NCI-H2081 (cell line): Measurements from ENCODE around the gene KLRC4.
A peak's percentile ranks its signal among the peaks of the same experiment; 100 is the strongest.
"Not testable (repeated sequence)": the region's sequence is repeated elsewhere in the genome, so short reads cannot be mapped to it uniquely, and the experiment has no call there.

Experiments used
- DNase-seq, 2 experiments: peaks; one replicate each; lab custom pipeline; 2025; lab: John Stamatoyannopoulos, UW

Gene KLRC4

DNA sequence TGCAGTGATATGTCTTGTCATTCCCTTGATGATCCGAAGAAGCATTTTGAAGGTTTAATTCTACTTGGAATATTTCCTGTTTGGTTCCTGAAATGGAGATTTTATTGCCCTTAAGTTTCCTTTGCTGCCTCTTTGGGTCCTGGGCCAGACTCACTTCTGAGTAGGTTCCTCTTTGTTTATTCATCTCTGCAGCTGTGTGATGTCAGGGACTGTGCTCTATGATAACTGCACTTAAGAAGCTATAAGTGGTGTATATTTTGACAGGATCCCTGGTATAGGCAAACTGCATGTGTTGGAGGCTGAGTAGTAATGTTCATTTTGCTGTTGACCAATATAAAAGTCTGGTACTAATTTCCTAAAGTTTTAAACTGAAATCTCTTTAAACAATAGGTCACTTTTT lies at the start of gene KLRC4:
Gene KLRC4 (minus strand): TSS at position 366 of the 400 bp plus-strand sequence. CDS start 182 bp downstream, at position 184.
- DNase-seq, result no peak

DNA sequence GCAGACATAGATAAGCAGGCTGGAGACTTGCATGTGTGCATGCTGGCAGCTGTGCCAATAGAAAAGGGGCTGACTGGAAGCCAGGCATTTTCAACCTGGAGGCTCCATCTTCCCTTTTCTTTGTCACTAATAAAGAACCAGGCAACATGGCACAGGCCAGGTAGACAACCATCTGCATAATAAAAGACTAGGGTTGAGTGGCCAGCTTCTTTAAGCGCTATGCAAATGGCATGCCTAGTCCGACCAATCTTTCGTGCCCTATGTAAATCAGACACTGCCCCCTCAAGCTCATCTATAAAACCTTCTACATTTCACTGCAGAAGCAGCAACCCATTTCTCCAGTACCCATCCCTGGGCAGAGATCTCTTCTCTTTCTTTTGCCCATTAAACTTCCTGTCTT lies 48.2 kb upstream of the KLRC4 start:
- DNase-seq, result no peak

DNA sequence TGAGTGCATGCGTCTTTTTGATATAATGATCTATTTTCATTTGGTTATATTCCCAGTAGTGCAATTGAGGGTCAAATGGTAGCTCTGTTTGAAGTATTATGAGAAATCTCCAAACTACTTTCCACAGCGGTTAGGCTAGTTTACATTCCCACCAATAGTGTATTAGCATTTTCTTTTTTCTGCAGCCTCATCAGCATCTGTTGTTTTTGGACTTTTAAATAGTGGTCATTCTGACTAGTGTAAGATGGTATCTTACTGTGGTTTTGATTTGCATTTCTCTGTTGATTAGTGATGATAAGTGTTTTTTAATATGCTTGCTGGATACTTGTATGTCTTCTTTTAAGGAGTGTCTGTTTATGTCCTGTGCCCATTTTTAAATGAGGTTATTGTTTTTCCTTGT lies 47.3 kb upstream of the KLRC4 start:
- DNase-seq, result no peak

DNA sequence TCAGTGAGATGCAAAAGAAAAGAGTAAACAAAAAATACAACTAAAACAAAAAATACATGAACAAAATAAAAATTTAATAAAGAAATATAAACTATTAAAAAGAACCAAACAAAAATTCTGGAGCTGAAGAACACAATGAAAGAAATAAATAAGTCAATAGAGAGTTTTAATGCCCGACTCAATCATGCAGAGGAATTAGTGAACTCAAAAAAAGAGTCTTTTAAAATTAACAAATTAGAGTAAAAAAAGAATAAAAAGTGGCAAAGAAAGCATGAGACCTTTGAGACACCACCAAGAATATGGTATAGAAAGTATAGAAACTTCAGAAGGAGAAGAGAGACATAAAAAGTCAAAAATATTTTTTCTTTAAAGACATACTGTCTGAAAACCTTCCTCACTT lies 46.2 kb upstream of the KLRC4 start:
- no peak for DNase-seq

DNA sequence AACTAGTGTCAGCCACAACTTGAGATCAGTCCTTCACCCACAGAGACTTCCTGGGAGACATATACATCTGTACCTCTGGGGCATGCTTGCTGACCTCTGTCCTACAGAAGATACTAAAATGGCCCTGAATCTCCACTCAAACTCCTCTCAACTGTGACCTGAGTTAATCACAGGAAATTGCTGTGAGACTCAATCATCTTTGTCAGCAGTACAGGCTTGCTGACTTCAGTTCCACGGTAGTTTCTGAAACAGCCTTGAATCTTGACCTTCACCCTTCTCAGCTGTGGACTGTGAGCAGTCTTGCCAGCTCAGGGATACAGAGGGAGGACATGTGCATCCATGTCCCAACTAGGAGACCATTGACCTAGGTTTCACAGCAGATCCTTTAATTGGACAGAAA lies 45.0 kb upstream of the KLRC4 start:
- DNase-seq, result no peak

DNA sequence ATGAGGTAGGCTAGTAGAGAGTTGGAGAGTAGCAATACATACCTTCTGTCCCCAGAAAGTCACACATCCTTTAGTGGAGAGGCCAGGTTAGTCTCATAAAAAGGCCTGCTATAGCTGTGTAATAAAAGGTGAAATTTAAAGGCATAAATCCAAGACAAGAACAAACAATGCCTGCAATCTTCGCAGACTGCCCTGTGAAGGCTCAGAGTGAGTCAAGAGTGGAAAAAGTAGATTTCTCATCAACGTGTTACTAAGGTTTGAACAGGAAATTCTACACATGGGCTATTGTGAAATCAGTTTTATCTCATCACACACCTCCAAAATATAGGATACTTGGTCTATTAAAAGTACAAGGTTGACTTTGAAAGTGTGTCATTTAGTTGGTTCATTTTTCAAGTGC lies 43.6 kb upstream of the KLRC4 start, which contains the start of gene KLRC1:
Gene KLRC1 (minus strand): TSS at position 222 of the 400 bp plus-strand sequence. CDS start 2,221 bp downstream, outside the sequence.
- DNase-seq, result no peak

DNA sequence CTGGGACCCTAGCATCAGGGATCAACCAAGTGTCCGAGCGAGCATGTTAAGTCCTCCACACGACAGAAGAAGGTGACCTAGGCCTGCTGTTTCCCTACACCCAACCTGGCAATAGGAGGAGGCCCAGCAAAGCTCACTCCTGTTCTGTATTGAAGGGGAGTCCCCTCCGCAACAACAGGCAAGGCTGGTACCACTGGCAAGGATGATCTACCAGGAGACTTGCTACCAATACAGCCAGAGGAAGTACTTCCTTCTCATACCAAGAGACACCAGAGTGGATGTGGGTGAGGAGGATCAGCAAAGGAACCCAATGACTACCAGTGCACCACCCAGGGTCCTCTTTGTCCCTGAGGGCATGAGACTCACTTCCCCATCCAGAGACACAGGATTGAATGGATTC lies 38.7 kb upstream of the KLRC4 start:
- no peak for DNase-seq

DNA sequence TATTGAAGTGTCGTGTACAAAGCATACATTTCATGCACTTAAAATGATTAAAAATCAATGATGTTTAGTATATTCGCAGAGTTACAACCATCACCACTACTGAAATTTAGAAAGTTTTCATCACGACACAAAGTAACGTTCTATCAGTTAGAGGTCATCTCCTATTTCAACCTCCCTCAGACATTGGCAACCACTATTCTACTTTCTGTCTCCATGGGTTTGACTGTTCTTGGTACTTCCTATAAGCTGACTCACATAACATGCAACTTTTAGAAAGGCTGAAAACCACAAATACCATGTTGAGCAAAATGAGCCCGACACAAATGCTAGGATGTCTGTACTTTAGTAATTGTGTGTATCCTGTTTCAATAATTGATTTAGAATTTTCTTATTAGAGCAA lies 36.5 kb upstream of the KLRC4 start:
- DNase-seq, result not testable (repeated sequence)

DNA sequence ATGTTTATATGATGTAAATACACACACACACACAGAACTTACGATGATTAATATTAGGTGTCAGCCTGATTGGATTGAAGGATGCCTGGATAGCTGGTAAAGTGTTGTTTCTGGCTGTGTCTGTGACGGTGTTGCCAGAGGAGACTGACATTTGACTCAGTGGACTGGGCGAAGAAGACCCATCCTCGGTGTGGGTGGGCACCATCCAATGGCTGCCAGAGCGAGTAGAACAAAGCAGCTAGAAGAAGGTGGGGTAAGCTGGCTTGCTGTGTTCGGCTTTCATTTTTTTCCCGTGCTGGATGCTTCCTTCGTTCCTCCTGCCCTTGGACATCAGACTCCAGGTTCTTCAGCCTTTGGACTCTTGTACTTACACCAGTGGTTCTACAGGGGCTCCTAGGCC lies 31.6 kb upstream of the KLRC4 start:
- not testable (repeated sequence) for DNase-seq

- peak in 1 of 2 experiments; percentile 21 for DNase-seq
These were observed 30.2 kb upstream of the KLRC4 start for GRCh38 chr12:10439608-10440274.

DNA sequence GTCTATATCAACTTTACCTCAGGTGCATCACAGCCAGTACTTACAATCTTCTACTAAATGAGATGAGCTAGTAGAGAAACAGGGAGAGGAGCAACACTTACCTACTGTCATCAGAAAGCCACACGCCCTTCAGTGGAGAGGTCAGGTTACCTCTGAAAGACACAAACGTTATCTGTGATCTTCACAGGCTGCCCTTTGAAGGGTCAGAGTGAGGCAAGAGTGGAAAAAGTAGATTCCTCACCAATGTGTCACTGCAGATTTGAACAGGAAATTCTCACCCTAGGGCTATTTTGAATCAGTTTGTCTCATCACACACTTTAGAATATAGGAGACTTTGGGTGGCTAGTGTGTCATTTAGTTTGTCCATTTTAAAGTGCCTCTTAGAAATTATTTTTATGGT lies 28.0 kb upstream of the KLRC4 start:
- DNase-seq, result not testable (repeated sequence)

DNA sequence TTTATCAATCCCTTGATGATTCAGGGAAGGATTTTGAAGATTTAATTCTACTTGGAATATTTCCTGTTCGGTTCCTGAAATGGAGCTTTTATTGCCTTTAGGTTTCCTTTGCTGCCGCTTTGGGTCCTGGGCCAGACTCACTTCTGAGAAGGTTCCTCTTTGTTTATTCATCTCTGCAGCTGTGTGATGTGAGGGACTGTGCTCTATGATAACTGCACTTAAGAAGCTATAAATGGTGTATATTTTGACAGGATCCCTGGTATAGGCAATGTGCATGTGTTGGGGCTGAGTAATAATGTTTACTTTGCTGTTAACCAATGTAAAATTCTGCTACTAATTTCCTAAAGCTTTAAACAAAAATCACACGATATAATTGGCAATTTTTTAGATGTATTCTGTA lies 26.3 kb upstream of the KLRC4 start, which contains the start of gene KLRC2:
Gene KLRC2 (minus strand): TSS at position 195 of the 400 bp plus-strand sequence. CDS start 24 bp downstream, at position 171.
- DNase-seq, result peak in 1 of 2 experiments; percentile 21

DNA sequence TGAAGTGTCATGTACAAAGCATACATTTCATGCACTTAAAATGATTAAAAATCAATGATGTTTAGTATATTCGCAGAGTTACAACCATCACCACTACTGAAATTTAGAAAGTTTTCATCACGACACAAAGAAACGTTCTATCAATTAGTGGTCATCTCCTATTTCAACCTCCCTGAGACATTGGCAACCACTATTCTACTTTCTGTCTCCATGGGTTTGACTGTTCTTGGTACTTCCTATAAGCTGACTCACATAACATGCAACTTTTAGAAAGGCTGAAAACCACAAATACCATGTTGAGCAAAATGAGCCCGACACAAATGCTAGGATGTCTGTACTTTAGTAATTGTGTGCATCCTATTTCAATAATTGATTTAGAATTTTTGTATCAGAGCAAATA lies 21.1 kb upstream of the KLRC4 start:
- not testable (repeated sequence) for DNase-seq

DNA sequence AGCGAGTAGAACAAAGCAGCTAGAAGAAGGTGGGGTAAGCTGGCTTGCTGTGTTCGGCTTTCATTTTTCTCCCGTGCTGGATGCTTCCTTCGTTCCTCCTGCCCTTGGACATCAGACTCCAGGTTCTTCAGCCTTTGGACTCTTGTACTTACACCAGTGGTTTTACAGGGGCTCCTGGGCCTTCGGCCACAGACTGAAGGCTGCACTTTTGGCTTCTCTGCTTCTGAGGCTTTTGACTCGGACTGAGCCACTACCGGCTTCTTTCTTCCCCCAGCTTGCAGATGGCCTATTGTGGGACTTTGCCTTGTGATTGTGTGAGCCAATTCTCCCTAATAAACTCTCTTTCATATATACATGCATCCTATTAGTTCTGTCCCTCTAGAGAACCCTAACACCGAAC lies 16.4 kb upstream of the KLRC4 start:
- not testable (repeated sequence) for DNase-seq

GRCh38 chr12:10424260-10424899 lies 14.8 kb upstream of the KLRC4 start:
- DNase-seq, result not testable (repeated sequence)

DNA sequence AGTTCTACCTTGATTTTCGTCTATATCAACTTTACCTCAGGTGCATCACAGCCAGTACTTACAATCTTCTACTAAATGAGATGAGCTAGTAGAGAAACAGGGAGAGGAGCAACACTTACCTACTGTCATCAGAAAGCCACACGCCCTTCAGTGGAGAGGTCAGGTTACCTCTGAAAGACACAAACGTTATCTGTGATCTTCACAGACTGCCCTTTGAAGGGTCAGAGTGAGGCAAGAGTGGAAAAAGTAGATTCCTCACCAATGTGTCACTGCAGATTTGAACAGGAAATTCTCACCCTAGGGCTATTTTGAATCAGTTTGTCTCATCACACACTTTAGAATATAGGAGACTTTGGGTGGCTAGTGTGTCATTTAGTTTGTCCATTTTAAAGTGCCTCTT lies 12.6 kb upstream of the KLRC4 start:
- DNase-seq, result not testable (repeated sequence)

GRCh38 chr12:10420334-10420733 lies 10.8 kb upstream of the KLRC4 start, which contains the start of gene KLRC3:
KLRC3 (minus strand) TSS chr12:10420595; CDS start chr12:10420550, 45 bp downstream.
- DNase-seq, result peak in 1 of 2 experiments; percentile 33

GRCh38 chr12:10408842-10409241 lies 715 bp downstream of the KLRC4 start:
- no peak for DNase-seq

- no peak for DNase-seq
These were observed 2.8 kb downstream of the KLRC4 start for GRCh38 chr12:10406725-10407124.

DNA sequence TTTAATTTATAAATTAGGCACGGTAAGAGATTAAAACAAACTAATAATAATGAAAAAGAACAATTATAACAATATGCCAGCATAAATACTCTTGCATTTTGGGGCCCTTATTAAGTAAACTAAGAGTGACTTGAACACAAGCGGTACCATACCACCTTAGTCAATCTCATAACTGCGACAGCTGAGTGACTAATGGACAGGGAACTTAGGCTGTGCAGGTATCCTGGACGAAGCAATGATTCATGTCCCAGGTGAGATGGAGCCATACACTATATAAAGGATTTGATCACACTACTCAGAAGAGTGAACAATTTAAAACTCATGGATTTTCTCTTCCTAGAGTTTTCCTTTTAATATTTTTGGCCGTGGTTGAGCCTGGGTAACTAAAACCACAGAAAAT lies 4.3 kb downstream of the KLRC4 start:
- DNase-seq, result no peak

DNA sequence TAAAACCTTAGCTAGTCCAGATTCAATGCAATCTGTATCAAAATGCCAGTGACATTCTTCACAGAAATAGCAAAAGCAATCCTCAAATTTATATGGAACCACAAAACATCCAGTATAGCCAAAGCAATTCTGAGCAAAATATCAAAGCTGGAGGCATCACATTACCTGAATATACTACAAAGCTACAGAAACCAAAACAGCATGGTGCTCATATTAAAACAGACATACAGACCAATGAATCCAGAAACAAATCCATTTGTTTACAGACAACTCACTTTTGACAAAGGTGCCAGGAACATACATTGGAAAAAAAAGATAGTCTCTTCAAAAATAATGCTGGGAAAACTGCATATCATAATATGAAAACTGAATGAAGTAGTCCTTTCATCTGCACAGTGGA lies 4.8 kb downstream of the KLRC4 start:
- DNase-seq, result no peak

GRCh38 chr12:10400829-10401228 lies 8.7 kb downstream of the KLRC4 start:
- no peak for DNase-seq

DNA sequence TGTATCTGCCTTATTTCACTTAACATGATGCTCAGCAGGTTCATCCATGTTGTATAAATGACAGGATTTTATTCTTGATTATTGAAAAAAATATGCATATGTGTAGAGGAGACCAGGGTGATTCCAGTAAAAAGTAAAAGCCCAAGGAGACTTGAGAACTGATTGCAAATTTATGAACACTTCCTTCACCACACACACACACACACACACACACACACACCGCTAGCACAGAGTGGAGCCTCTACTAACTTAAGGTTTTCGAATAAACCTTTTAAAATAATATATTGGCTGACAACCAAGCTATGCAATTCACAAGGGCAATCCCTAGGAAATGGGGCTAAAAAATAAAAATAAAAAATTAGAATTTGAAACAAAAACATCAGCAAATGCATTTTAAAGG lies 11.4 kb downstream of the KLRC4 start:
- DNase-seq, result no peak
